HG02885 (cell line): Measurements from ENCODE around the gene NARS2.
"Not testable (repeated sequence)": the region's sequence is repeated elsewhere in the genome, so short reads cannot be mapped to it uniquely, and the experiment has no call there.

ENCODE experiments used
- ATAC-seq: cut with Tn5 transposase; IDR thresholded peaks from one replicate; pipeline ENCODE4 v1.9.1; 2021; ENCODE audit warnings: mild to moderate bottlenecking; ENCODE audit not compliant: unreplicated experiment, poor library complexity

Gene NARS2, protein sequence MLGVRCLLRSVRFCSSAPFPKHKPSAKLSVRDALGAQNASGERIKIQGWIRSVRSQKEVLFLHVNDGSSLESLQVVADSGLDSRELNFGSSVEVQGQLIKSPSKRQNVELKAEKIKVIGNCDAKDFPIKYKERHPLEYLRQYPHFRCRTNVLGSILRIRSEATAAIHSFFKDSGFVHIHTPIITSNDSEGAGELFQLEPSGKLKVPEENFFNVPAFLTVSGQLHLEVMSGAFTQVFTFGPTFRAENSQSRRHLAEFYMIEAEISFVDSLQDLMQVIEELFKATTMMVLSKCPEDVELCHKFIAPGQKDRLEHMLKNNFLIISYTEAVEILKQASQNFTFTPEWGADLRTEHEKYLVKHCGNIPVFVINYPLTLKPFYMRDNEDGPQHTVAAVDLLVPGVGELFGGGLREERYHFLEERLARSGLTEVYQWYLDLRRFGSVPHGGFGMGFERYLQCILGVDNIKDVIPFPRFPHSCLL

GRCh38 chr11:78574386-78575381, at the start of gene NARS2:
NARS2 (minus strand) TSS chr11:78574864; CDS start chr11:78574488, 376 bp downstream.
- ATAC-seq, result peak; percentile 95

- no peak for ATAC-seq
Observed at GRCh38 chr11:78622666-78623065, 48.0 kb upstream of the NARS2 start.

DNA sequence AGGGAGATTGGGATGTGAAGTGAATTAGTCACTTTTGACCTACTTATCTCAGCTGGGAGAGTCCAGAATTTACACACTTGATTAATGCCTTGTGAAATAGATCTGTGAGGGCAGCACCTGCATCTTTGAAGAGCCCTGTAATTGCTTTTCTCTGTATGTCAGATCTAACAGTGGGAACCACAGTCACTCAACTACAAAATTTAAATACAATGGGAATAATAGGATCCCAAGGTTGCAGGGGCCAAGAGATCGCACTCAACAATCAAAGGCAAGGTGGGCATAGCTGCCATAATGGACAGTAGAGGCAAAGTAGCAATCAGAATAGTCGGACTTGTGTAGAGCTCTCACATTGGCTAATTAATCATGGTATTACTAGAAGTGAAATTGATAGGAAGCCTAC, 45.5 kb upstream of the NARS2 start:
- ATAC-seq, result no peak

DNA sequence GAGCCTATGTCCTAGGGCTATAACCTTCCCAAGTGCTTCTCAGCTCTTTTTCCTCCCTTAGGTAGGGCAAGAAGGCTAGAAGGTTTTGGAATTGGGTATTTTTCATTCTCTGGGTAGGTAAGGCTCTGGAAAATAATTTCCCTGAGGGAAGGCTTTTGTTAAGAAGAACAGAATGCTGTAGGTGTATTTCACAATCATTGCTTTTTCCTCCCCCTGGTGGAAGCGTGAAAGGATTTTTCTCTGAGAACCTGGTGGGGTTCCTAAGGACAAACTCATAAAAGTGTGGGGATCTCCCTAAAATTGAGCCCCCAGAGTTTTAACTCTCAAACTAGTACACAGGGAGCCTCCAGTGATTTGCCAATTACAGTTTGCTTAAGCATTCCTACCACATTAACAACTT, 41.1 kb upstream of the NARS2 start:
- no peak for ATAC-seq

DNA sequence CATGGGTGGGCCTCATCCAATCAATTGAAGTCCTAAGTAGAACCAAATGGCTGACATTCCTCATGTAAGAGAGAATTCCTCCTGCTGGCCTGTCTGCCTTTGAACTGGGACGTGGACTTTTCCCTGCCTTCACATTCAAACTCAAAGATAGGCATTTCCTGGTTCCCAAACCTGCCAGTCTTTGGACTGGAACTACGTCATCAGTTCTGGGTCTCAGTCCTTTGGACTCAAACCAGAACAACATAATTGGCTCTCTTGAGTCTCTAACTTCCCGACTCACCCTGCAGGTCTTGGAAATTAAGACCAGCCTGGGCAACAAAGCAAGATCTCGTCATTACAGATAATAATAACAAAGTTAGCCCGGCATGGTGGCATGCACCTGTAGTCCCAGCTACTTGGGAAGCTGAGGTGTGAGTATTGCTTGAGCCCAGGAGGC, 38.7 kb upstream of the NARS2 start:
- ATAC-seq, result no peak

DNA sequence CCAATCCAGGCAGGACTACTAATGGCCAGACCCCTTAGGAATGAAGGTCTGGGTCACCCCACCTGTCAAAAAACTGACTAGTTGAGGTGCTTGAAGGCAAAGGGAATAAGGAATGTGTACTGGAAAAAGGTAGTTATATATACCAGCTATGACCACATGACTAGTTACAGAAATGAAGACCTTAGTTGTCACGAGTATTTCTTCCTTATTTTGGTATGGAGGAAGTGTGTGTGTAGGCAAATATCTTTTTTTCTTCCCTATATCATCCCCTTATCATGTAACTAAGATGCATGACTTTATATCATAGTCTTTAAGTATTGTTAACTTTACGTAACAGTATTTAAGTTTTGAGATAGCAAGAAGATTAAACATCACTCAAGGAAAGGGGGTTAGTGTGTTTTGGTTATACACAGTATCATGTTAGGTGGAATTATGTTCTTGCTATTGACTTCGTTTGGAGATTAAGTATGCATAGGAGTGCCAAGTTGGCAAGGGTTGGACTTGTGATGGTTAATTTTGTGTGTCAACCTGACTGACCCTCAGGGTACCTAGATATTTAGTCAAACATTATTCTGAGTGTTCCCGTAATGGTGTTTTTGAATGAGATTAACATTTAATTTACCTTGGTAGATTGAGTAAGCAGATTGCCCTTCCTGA, 38.2 kb upstream of the NARS2 start:
- ATAC-seq, result no peak

- not testable (repeated sequence) for ATAC-seq
Observed at GRCh38 chr11:78609321-78609720, 34.7 kb upstream of the NARS2 start.

GRCh38 chr11:78607696-78608095, 33.0 kb upstream of the NARS2 start:
- ATAC-seq, result no peak

DNA sequence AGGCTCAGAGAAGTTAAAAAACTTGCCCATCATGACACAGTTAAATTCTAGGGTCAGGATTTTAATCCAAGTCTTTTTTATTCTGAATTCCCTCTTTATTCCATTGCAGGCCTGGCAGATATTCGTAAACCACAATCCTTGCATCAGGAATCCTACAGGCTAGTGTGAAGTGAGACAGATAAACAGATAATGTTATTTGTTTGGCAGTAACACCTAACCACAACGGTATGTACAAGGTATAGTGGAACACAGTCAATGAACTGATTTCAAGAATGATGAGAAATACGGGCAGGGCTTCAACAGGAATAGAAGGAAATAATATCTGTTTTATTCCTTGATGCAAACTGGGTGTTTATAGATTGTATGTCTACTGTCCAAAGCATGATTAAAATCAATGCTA, 32.0 kb upstream of the NARS2 start:
- ATAC-seq, result no peak

DNA sequence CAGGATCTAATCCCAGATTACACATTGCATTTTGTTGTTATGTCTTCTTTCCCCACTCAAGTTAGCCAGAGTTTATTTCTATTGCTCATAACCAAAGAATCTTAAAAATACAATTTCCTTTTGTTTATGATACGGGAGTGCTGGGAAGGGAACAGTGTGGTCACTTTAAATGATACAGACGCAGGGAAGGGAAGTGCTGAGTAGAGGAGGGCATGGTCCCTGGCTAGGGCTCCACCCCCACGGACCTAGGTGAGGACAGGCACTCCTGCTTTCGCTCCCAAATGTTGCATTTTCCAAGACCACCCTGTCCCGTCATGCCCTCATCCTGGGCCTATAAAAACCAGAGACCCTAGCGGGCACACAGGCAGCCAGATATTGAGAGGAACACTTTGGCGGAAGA, 30.6 kb upstream of the NARS2 start:
- no peak for ATAC-seq

DNA sequence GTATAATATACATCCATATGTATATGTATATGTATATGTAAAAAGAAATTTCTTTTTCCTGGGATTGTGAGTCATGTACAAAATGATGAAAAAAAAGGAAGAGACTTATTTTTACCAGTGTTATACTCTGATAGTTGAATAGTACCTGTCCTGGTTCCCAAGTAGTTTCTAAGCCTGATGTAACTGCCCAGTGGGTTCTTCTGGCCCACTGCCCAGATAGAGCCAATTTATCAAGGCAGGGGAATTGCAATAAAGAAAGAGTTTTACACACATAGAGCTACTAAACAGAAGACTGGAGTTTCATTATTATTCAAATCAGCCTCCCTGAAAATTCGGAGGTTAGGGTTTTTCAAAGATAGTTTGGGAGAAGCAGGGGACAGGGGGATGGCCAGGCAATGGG, 29.1 kb upstream of the NARS2 start:
- no peak for ATAC-seq

GRCh38 chr11:78602771-78603170, 28.1 kb upstream of the NARS2 start:
- not testable (repeated sequence) for ATAC-seq

GRCh38 chr11:78601066-78601465, 26.4 kb upstream of the NARS2 start:
- ATAC-seq, result not testable (repeated sequence)

- not testable (repeated sequence) for ATAC-seq
Observed at GRCh38 chr11:78597579-78597978, 22.9 kb upstream of the NARS2 start.

DNA sequence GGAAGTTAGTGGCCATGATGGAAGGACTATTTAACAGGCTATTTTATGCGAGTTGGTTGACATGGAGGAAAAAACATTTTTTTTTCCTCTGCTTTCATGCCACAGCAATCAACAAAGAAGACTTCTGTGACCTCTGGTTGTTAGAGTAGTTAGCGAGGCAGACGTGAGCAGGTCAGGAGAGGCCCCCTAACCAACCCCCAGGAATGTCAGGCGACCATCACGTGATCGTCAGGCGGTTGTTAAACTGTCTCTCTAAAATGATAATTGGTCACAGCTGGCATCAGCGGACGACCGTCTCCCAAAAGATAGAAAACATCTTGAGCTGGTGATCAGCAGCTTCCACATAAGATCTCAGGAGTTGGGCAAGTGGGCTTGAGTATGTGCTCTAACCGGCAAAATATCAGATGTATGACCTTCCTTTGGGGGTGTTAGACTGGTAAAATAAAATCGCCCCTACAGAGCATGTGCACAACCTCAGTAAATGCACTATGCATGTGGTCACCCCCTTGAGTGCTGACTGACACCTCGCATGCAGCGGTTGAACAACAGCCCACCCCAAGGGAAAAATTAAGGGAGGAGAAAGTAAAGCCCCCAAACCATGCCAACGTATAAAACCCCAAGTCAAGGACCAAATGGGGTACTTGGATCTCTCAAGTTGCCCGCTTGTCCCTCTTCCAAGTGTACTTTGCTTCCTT, 20.9 kb upstream of the NARS2 start:
- ATAC-seq, result no peak

- ATAC-seq, result no peak
Observed at GRCh38 chr11:78594814-78595213, 20.1 kb upstream of the NARS2 start.

DNA sequence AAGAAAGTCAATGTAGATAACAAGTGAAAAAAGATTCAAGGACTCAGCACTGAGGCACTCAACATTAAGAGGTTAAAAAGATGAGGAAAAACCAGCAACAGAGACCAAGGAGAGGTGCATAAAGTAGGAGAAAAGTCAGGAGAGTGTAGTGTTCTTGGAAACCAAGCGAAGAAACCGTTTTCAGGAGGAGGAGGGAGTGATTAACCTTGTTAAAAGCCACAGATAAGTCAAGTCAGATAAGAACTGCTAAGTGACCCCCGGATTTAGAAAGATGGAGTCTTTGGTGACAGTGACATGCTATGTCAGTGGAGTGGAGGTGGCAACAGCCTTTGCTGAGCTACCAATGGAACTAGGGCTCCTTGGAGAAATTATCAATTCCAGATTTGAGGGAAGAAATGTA, 13.9 kb upstream of the NARS2 start:
- ATAC-seq, result no peak

DNA sequence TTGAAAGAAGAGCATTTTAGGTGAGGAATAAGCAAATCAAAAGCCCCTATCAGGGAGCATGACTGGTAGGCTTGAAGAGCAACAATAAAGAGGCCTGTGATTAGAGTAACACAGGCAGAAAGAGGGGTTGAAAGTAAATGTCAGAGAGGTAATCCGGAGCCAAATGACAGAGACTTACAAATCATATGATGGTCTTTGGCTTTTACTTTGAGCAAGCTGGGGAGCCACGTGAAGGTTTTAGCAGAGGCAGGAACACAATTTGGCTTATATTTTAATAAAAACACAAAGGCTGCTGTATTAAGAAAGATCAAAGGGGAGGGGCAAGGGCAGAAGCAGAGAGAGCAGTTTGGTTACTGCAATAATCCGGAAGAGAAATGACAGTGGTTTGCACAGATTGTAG, 12.8 kb upstream of the NARS2 start:
- ATAC-seq, result no peak

- ATAC-seq, result no peak
Observed at GRCh38 chr11:78586452-78587046, 11.9 kb upstream of the NARS2 start.
